K562 (cell line): Measurements from ENCODE around the gene FHIP2A. TPM values are rescaled to one million over a fixed set of nuclear protein-coding genes. Genes with fewer than 3 reads are reported as not detected.

ENCODE experiments used
- ATAC-seq: fragments of 200-7000 bp; cut with Tn5 transposase; 3 replicates; pipeline ENCODE4 v1.9.1; 2020; ENCODE audit warnings: moderate library complexity
- BruUV-seq: library from RNA; stranded (reverse); fragments of 400-500 nt; replicated peaks from 2 replicates; lab custom pipeline; 2021; lab: Mats Ljungman, UMichigan
- CTCF ChIA-PET: fragments of 300-600 bp; formaldehyde crosslinking; extraction: SDS; loops from one replicate; lab custom pipeline; 2021; ENCODE audit warnings: low intra/inter-chr PET ratio; lab: Yijun Ruan, JAX
- POLR2A ChIA-PET: fragments of 300-600, 350-650 bp; sonication (Branson Sonifier 250); formaldehyde crosslinking; extraction: SDS; loops from one replicate; lab custom pipeline; 2021; ENCODE audit warnings: antibody characterized with exemption, inconsistent platforms; lab: Yijun Ruan, JAX
- DNase-seq, 4 experiments: peaks; one replicate each; pipeline versions ENCODE4 v3.0.0 to v3.0.0-alpha.2; 2011 to 2018; ENCODE audit warnings: low spot score in 3 of 4, mixed read lengths in 3 of 4; ENCODE audit errors: extremely low read depth in 1 of 4
- FAIRE-seq: peaks from 2 replicates; lab custom pipeline; 2011; peaks lifted over from hg19 to GRCh38; lab: Jason Lieb, UNC
- H2AFZ ChIP-seq: 2 replicates; pipeline ENCODE4 v1.6.0; 2011; ENCODE audit warnings: low read depth, low read length, control low read depth, inconsistent platforms
- H3K27ac ChIP-seq: fragments of 200-600 bp; 3 replicates; pipeline ENCODE4 v1.8.0; 2011; ENCODE audit warnings: low read depth, mild to moderate bottlenecking, control low read depth, inconsistent platforms, low read length, moderate library complexity, mixed read lengths; ENCODE audit errors: extremely low read depth
- H3K27me3 ChIP-seq, 2 experiments: fragments of 300-600 bp in 1 of 2; 2 replicates in 1 of 2; 3 replicates in 1 of 2; pipeline versions ENCODE4 v1.6.0 to v1.8.0; 2011; ENCODE audit warnings: inconsistent platforms in 2 of 2, low read length in 2 of 2, mild to moderate bottlenecking in 1 of 2, mixed read lengths in 1 of 2, moderate library complexity in 1 of 2; ENCODE audit not compliant: control insufficient read depth in 2 of 2, insufficient read depth in 2 of 2
- H3K36me3 ChIP-seq: fragments of 300-600 bp; 3 replicates; pipeline ENCODE4 v1.8.0; 2011; ENCODE audit warnings: mild to moderate bottlenecking, low read length, inconsistent platforms; ENCODE audit not compliant: control insufficient read depth, insufficient read depth
- H3K4me1 ChIP-seq, 2 experiments: fragments of 200-600 bp in 1 of 2; replicated peaks in 1 of 2; 2 replicates in 1 of 2; 3 replicates in 1 of 2; pipeline versions ENCODE4 v1.5.1 to v1.8.0; 2011; ENCODE audit warnings: inconsistent platforms in 2 of 2, low read length in 2 of 2, mild to moderate bottlenecking in 1 of 2, mixed read lengths in 1 of 2, moderate library complexity in 1 of 2; ENCODE audit not compliant: control insufficient read depth in 2 of 2, insufficient read depth in 2 of 2
- H3K4me2 ChIP-seq: 2 replicates; pipeline ENCODE4 v1.6.1; 2011; ENCODE audit warnings: low read length, control low read depth, inconsistent platforms, mixed read lengths; ENCODE audit not compliant: insufficient read depth
- H3K4me3 ChIP-seq: fragments of 200-600 bp; sonication (generic), shearing (Covaris generic); 2 replicates; pipeline ENCODE4 v1.5.1; 2016; ENCODE audit warnings: control low read depth, inconsistent platforms
- H3K79me2 ChIP-seq: fragments of 200-600 bp; 3 replicates; pipeline ENCODE4 v1.8.0; 2011; ENCODE audit warnings: low read length, inconsistent platforms; ENCODE audit not compliant: control insufficient read depth, insufficient read depth
- H3K9ac ChIP-seq, 2 experiments: 2 replicates each; pipeline versions ENCODE4 v1.6.0 to v1.6.1; 2011; ENCODE audit warnings: low read depth in 2 of 2, low read length in 2 of 2, control low read depth in 1 of 2, inconsistent platforms in 1 of 2, mild to moderate bottlenecking in 1 of 2, mixed read lengths in 1 of 2; ENCODE audit not compliant: insufficient read depth in 1 of 2
- H3K9me1 ChIP-seq: one replicate; pipeline ENCODE4 v1.6.0; 2011; ENCODE audit warnings: inconsistent platforms, mild to moderate bottlenecking, low read length, moderate library complexity; ENCODE audit not compliant: control insufficient read depth, insufficient read depth
- H3K9me3 ChIP-seq: replicated peaks from 2 replicates; pipeline ENCODE4 v1.5.1; 2011; ENCODE audit warnings: low read depth, low read length, inconsistent platforms; ENCODE audit not compliant: control insufficient read depth, insufficient read depth
- H4K20me1 ChIP-seq: replicated peaks from 2 replicates; pipeline ENCODE4 v1.6.1; 2011; ENCODE audit warnings: low read length, inconsistent platforms, mixed read lengths; ENCODE audit not compliant: control insufficient read depth, insufficient read depth
- ARID3A ChIP-seq: IDR thresholded peaks from 2 replicates; pipeline ENCODE4 v1.6.1; 2012; ENCODE audit warnings: low read depth, low read length, improper control_type of control experiment, borderline replicate concordance
- CREM ChIP-seq: IDR thresholded peaks from 2 replicates; pipeline ENCODE4 v1.6.1; 2014; ENCODE audit warnings: antibody characterized with exemption, low read depth
- CSDE1 ChIP-seq, 2 experiments: fragments of 450-650 bp; IDR thresholded peaks; 2 replicates each; pipeline ENCODE4 v1.6.1; 2016; ENCODE audit warnings: mild to moderate bottlenecking in 1 of 2
- FOXA3 ChIP-seq, 2 experiments: fragments of 450-650 bp in 1 of 2; sonication (generic) in 1 of 2; formaldehyde crosslinking; IDR thresholded peaks in 1 of 2; conservative IDR thresholded peaks in 1 of 2; 2 replicates each; pipeline versions ENCODE4 v1.4.0 to v1.8.0; 2020 to 2022; ENCODE audit warnings: mild to moderate bottlenecking in 2 of 2, missing genetic modification reagents in 1 of 2
- KLF1 ChIP-seq: fragments of 450-650 bp; IDR thresholded peaks from 2 replicates; pipeline ENCODE4 v1.6.1; 2016; ENCODE audit warnings: missing genetic modification characterization, missing compliant biosample characterization
- KLF6 ChIP-seq: fragments of 250-450 bp; sonication (Bioruptor Pico); IDR thresholded peaks from 2 replicates; pipeline ENCODE4 v1.4.0; 2020; ENCODE audit warnings: mild to moderate bottlenecking, moderate library complexity, borderline replicate concordance
- LARP7 ChIP-seq: fragments of 450-650 bp; IDR thresholded peaks from 2 replicates; pipeline ENCODE4 v1.6.1; 2016
- LEF1 ChIP-seq: fragments of 450-650 bp; IDR thresholded peaks from 2 replicates; pipeline ENCODE4 v1.6.1; 2016; ENCODE audit warnings: mild to moderate bottlenecking
- POLR2G ChIP-seq: fragments of 200-400 bp; formaldehyde crosslinking; IDR thresholded peaks from 2 replicates; pipeline ENCODE4 v1.6.1; 2017; ENCODE audit warnings: low read depth, mild to moderate bottlenecking, antibody characterized with exemption, low read length, moderate library complexity
- PRDM10 ChIP-seq: fragments of 450-650 bp; IDR thresholded peaks from 2 replicates; pipeline ENCODE4 v1.6.1; 2018; ENCODE audit not compliant: partially characterized antibody
- STAT5A ChIP-seq: IDR thresholded peaks from 2 replicates; pipeline ENCODE4 v1.6.1; 2012; ENCODE audit warnings: low read length, inconsistent platforms, borderline replicate concordance
- ZBTB33 ChIP-seq: sonication (generic); formaldehyde crosslinking; IDR thresholded peaks from 2 replicates; pipeline ENCODE4 v1.8.1; 2023; ENCODE audit warnings: mild to moderate bottlenecking, missing genetic modification reagents
- ZNF347 ChIP-seq: fragments of 450-650 bp; formaldehyde crosslinking; IDR thresholded peaks from 2 replicates; pipeline ENCODE4 v1.4.0; 2020; ENCODE audit warnings: low read depth, mild to moderate bottlenecking, moderate library complexity
- WGBS: fragments of 100-300 bp; shearing (Covaris generic); methylation state at CpG from one replicate; pipeline ENCODE4 v1.1.6; 2016; ENCODE audit warnings: low coverage, mixed read lengths; ENCODE audit not compliant: insufficient coverage; ENCODE audit errors: missing lambda C conversion rate; 5-methylcytosine and 5-hydroxymethylcytosine counted together
- in situ Hi-C: fragments of 300-500 bp; cut with MboI; formaldehyde crosslinking; loops from 4 replicates; pipeline ENCODE4 v1.15.0; 2018; ENCODE audit warnings: inconsistent platforms, mixed read lengths
- intact Hi-C: fragments of 100-400 bp; cut with micrococcal nuclease; formaldehyde crosslinking; loops from 2 replicates; pipeline ENCODE4 v1.14.2; 2022
- polyA plus RNA-seq, 8 experiments: library from polyadenylated mRNA; depleted of rRNA in 4 of 8; stranded (reverse) in 5 of 8; unstranded in 3 of 8; fragments of >200 nt; fragmentation: Nextera tagmentation in 2 of 8; fragmentation: Illumina TruSeq in 1 of 8; extraction: Ambion mirVana in 2 of 8; extraction: Trizol in 1 of 8; gene quantifications; 2 replicates each; pipeline versions ENCODE4 v1.2.1 to v1.2.3, GENCODE V29; 2011 to 2014; ENCODE audit warnings: inconsistent platforms in 1 of 8, missing spikeins in 1 of 8
- total RNA-seq, 7 experiments: library from RNA; depleted of rRNA in 6 of 7; stranded (reverse); fragments of >200 nt in 6 of 7; fragmentation: Illumina TruSeq in 2 of 7; extraction: Trizol in 2 of 7; gene quantifications; 2 replicates each; pipeline versions ENCODE4 v1.2.1 to v1.2.3, GENCODE V29; 2011 to 2021; ENCODE audit warnings: low replicate concordance in 1 of 7

Gene FHIP2A
- total and polyA plus RNA-seq, 9 of the 15 experiments (the other 6 are each of a cell fraction or from before 2014, with no cell fraction given): 1.5 to 7.4 (median 3.3) TPM

- no peak for TF ChIP-seq KLF6 (CRISPR knock-in tag)
- no peak for TF ChIP-seq STAT5A
- TF ChIP-seq CSDE1 (IDR thresholded peaks at IDR 0.05): no peak
Observed at GRCh38 chr10:114806562-114807391, 14.8 kb upstream of the FHIP2A start (continued).

- Histone ChIP-seq H3K4me1 (no peaks in the 10 kb centered on the region), H3K4me3 (no peak overlapping the region), H2AFZ (no peak overlapping the region), H3K79me2 (no peaks in the 10 kb centered on the region), H3K9me1 (no peaks in the 10 kb centered on the region), H3K27me3 (peaks cover 0 to 4% of the 10 kb centered on the region in 2 experiments; a peak in 1 of 5 replicates), H3K9ac (no peak overlapping the region), H3K9me3 (no peaks in the 10 kb centered on the region), H3K4me2 (no peak overlapping the region), H4K20me1 (no peaks in the 10 kb centered on the region), H3K27ac (no peak overlapping the region), H3K36me3 (no peaks in the 10 kb centered on the region)
- ATAC-seq (no peak), FAIRE-seq (no peak), DNase-seq (no peak)
- 9% methylated on average over 2 of the region's 2 CpGs for WGBS
- in situ Hi-C loops: no loop called here
- no TSS peak for BruUV-seq
- intact Hi-C loops: no loop called here
- POLR2A ChIA-PET: no interaction called here
- CTCF ChIA-PET: no interaction called here
- TF ChIP-seq KLF1 (tag): no peak
- no peak for TF ChIP-seq FOXA3 (CRISPR knock-in tag; conservative IDR thresholded peaks at IDR 0.05 in 1 of 2, IDR thresholded peaks at IDR 0.05 in 1 of 2)
- TF ChIP-seq POLR2G: no peak
- no peak for TF ChIP-seq ARID3A
- no peak for TF ChIP-seq ZBTB33 (CRISPR knock-in tag)
- no peak for TF ChIP-seq ZNF347 (CRISPR knock-in tag)
- no peak for TF ChIP-seq LEF1
- no peak for TF ChIP-seq CREM
- TF ChIP-seq LARP7: no peak
- no peak for TF ChIP-seq PRDM10
Observed at GRCh38 chr10:114808982-114809381, 12.6 kb upstream of the FHIP2A start.
